C4-2B (cell line): ENCODE measurements around the gene MAP7D1.

Experiments used
- H3K27ac ChIP-seq: fragments of 450-650 bp; 2 replicates; pipeline ENCODE4 v1.5.1; 2017
- CTCF ChIP-seq: fragments of 450-650 bp; conservative IDR thresholded peaks from 2 replicates; pipeline ENCODE4 v1.5.1; 2017; ENCODE audit warnings: mild to moderate bottlenecking
- ZFX ChIP-seq: fragments of 450-650 bp; IDR thresholded peaks from 2 replicates; pipeline ENCODE4 v1.6.1; 2017

Gene MAP7D1

GRCh38 chr1:36123356-36123755, 32.6 kb upstream of the MAP7D1 start:
- no peak overlapping the region for H3K27ac ChIP-seq

GRCh38 chr1:36124404-36125128, 31.4 kb upstream of the MAP7D1 start:
- TF ChIP-seq ZFX, result no peak
- no peak for TF ChIP-seq CTCF
- no peak overlapping the region for H3K27ac ChIP-seq

More at GRCh38 chr1:36123356-36123755, 32.6 kb upstream of the MAP7D1 start:
- TF ChIP-seq ZFX (no peak), CTCF (no peak)

- no peak for TF ChIP-seq ZFX
- TF ChIP-seq CTCF, result no peak
- H3K27ac ChIP-seq, result no peak within 1 kb of the TSS
Observed at GRCh38 chr1:36125129-36125991, 30.6 kb upstream of the MAP7D1 start, which contains the start of gene COL8A2. Gene COL8A2 (minus strand): TSS chr1:36125222. CDS start chr1:36100242, 24,980 bp downstream.

GRCh38 chr1:36126005-36126716, 29.8 kb upstream of the MAP7D1 start:
- TF ChIP-seq ZFX, result no peak
- TF ChIP-seq CTCF, result no peak
- no peak overlapping the region for H3K27ac ChIP-seq

GRCh38 chr1:36126797-36127500, 29.0 kb upstream of the MAP7D1 start:
- TF ChIP-seq ZFX (no peak), CTCF (no peak)

GRCh38 chr1:36128126-36128904, 27.6 kb upstream of the MAP7D1 start:
- no peak overlapping the region for H3K27ac ChIP-seq
- TF ChIP-seq CTCF (no peak), ZFX (no peak)

More at GRCh38 chr1:36126797-36127500, 29.0 kb upstream of the MAP7D1 start:
- no peak overlapping the region for H3K27ac ChIP-seq
